ENCODE measurements around the gene NLRP3. TPM values are rescaled to one million over a fixed set of nuclear protein-coding genes. Genes with fewer than 3 reads are reported as not detected.

Gene NLRP3
- total RNA-seq, 1 experiment from 2014 or later = not detected

DNA sequence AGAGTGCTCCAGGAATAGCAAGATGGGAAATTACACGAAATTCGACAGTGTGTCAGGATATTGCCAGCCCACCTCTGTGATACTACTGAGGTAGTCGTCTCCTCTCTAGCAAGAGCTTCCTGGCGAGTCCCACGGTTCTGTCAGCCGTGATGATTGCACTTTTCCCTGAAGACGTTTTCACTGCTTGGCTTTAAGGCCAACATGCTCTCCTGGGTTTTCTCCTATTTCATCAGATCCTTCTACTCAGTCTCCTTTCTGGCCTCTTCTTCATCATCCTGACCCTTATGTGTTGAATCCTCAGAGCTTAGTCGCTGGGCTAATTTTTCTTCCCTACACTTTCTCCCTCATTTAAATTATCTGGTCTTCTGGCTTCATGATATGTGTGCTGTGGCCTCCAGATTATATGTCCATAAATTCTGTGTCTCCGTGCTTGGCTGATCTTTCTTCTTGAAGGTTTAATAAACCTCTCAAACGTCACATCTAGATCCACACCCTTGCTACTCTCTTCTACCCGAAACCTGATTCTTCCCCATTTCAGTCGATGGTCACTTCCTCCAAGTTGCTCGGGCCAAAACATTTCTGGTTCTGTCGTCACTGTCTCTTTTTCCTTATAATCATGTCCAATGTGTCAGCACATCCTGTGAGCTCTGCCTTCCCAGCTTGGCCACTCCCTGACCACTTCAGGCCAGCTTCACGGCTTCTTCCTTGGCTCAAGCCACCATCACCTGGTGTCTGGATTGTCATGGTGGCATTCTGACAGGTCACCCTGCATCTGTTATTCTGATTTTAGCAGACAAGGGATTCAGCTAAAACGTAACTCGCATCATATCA is 29.8 kb downstream of the NLRP3 start:
- Histone ChIP-seq H3F3A (ENCODE audit: insufficient read depth, low read depth) (no peaks in the 10 kb centered on the region), H3K27me3 (ENCODE audit: insufficient read depth, low read depth) (peaks cover 31% of the 10 kb centered on the region), H3K9me3 (ENCODE audit: insufficient read depth, low read depth) (no peaks in the 10 kb centered on the region), H3K36me3 (ENCODE audit: low read depth) (no peaks in the 10 kb centered on the region), H3K79me2 (ENCODE audit: low read depth) (no peaks in the 10 kb centered on the region), H3K4me3 (no peak overlapping the region), H2AFZ (no peak overlapping the region), H3K9me2 (ENCODE audit: insufficient read depth) (no peaks in the 10 kb centered on the region), H3K4me1 (replicated peaks; ENCODE audit: insufficient read depth) (no peaks in the 10 kb centered on the region), H3K27ac (no peak overlapping the region), H3K4me2 (no peak overlapping the region), H4K20me1 (ENCODE audit: insufficient read depth) (no peaks in the 10 kb centered on the region)
- intact Hi-C loops (cut with micrococcal nuclease; ENCODE audit: unreplicated experiment) = no loop called here
- TF ChIP-seq, protein P1, sequence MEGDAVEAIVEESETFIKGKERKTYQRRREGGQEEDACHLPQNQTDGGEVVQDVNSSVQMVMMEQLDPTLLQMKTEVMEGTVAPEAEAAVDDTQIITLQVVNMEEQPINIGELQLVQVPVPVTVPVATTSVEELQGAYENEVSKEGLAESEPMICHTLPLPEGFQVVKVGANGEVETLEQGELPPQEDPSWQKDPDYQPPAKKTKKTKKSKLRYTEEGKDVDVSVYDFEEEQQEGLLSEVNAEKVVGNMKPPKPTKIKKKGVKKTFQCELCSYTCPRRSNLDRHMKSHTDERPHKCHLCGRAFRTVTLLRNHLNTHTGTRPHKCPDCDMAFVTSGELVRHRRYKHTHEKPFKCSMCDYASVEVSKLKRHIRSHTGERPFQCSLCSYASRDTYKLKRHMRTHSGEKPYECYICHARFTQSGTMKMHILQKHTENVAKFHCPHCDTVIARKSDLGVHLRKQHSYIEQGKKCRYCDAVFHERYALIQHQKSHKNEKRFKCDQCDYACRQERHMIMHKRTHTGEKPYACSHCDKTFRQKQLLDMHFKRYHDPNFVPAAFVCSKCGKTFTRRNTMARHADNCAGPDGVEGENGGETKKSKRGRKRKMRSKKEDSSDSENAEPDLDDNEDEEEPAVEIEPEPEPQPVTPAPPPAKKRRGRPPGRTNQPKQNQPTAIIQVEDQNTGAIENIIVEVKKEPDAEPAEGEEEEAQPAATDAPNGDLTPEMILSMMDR (conservative IDR thresholded peaks at IDR 0.05) = no peak
- no peak for TF ChIP-seq EZH2 (IDR thresholded peaks at IDR 0.05; ENCODE audit: low read depth)
- POLR2A ChIA-PET (ENCODE audit: unreplicated experiment) = no interaction called here
- DNase-seq = no peak
- CTCF ChIA-PET = no interaction called here
- no TSS peak for BruUV-seq (replicated peaks)

DNA sequence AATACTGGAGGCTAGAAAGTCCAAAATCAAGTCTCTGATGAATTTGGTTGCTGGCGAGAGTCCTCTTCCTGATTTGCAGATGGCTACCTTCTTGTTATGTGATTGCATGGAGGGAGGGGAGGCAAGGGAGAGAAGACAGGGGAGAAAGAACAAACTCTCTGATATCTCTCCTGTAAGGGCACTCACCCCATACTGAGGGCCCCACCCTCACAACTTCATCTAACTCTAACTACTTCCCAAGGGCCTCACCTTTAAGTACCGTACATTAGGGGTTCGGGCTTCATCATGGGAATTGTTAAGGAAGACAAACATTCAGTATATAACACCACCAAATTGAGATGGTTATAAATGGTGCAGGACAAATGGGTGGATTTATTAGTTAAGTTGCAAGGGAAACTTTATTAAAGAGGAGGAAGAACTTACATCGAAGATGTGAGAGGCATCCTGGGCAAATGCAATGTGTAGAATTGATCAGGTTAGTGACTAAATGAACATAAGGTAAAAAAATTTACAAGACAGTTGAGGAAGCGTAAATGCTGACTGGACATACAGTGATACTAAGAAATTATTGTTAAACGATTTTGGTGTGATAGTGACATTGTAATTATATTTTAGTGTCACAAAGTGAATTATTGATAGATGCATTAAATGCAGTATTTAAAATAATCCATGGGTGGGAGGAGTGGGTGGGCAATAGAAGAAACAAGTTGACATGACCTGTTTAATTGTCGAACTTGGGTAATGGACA is 31.4 kb downstream of the NLRP3 start:
- peaks cover 37% of the 10 kb centered on the region for H3K27me3 ChIP-seq (ENCODE audit: insufficient read depth, low read depth)
- H3K4me3 ChIP-seq = peak overlapping the region; percentile 54; the same call in 1 of the 2 replicates
- H3K9me2 ChIP-seq (ENCODE audit: insufficient read depth) = no peaks in the 10 kb centered on the region
- H3K4me2 ChIP-seq = peak overlapping the region; percentile 62
- H3K27ac ChIP-seq = no peak overlapping the region
- TF ChIP-seq, protein P1 (conservative IDR thresholded peaks at IDR 0.05) = no peak
- TF ChIP-seq EZH2 (IDR thresholded peaks at IDR 0.05; ENCODE audit: low read depth) = no peak
- H4K20me1 ChIP-seq (ENCODE audit: insufficient read depth) = no peaks in the 10 kb centered on the region
- no peaks in the 10 kb centered on the region for H3K79me2 ChIP-seq (ENCODE audit: low read depth)
- CTCF ChIA-PET = no interaction called here
- no peaks in the 10 kb centered on the region for H3K4me1 ChIP-seq (replicated peaks; ENCODE audit: insufficient read depth)
- no peaks in the 10 kb centered on the region for H3F3A ChIP-seq (ENCODE audit: insufficient read depth, low read depth)
- H2AFZ ChIP-seq = peak overlapping the region; percentile 66; the same call in 1 of the 2 replicates
- POLR2A ChIA-PET (ENCODE audit: unreplicated experiment) = no interaction called here
- no TSS peak for BruUV-seq (replicated peaks)
- no peak for DNase-seq
- no peaks in the 10 kb centered on the region for H3K36me3 ChIP-seq (ENCODE audit: low read depth)
- intact Hi-C loops (cut with micrococcal nuclease; ENCODE audit: unreplicated experiment) = no loop called here
- no peaks in the 10 kb centered on the region for H3K9me3 ChIP-seq (ENCODE audit: insufficient read depth, low read depth)

DNA sequence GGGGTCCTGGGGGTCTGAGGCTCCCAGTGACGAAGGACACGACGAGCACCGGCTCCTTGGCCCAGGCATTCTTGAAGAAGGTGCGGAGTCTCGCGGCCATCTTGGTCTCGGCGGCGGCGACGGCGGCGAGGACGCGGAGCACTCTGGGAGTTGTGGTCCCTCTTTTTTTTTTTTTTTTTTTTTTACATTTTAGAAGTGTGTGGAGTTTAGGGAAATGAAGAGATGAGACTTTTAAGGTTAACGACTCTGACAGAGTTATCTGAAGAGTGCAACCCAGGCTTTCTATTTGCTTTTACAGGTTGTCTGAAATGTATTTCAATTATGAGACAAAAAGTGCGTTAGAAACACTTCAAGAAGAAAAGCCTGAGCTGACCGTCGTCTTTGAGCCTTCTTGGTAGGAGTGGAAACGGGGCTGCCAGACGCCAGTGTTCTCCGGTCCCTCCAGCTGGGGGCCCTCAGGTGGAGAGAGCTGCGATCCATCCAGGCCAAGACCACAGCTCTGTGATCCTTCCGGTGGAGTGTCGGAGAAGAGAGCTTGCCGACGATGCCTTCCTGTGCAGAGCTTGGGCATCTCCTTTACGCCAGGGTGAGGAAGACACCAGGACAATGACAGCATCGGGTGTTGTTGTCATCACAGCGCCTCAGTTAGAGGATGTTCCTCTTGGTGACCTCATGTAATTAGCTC is 32.3 kb downstream of the NLRP3 start:
- intact Hi-C loops (cut with micrococcal nuclease; ENCODE audit: unreplicated experiment) = loop anchor here (2.0 kb wide), 1 partner anchor 57 kb away; no protein-coding TSS in a partner anchor
- no TSS peak for BruUV-seq (replicated peaks)

More for the DNA sequence above, 32.3 kb downstream of the NLRP3 start:
- Histone ChIP-seq H3K4me2 (peak overlapping the region; percentile 62), H3K9me2 (ENCODE audit: insufficient read depth) (no peaks in the 10 kb centered on the region), H3K27me3 (ENCODE audit: insufficient read depth, low read depth) (peaks cover 40% of the 10 kb centered on the region), H3K4me3 (peak overlapping the region; percentile 54; the same call in 1 of the 2 replicates), H3K4me1 (replicated peaks; ENCODE audit: insufficient read depth) (no peaks in the 10 kb centered on the region), H4K20me1 (ENCODE audit: insufficient read depth) (no peaks in the 10 kb centered on the region), H3K36me3 (ENCODE audit: low read depth) (no peaks in the 10 kb centered on the region), H3F3A (ENCODE audit: insufficient read depth, low read depth) (no peaks in the 10 kb centered on the region), H3K9me3 (ENCODE audit: insufficient read depth, low read depth) (no peaks in the 10 kb centered on the region), H2AFZ (peak overlapping the region; percentile 66; the same call in 1 of the 2 replicates), H3K79me2 (ENCODE audit: low read depth) (no peaks in the 10 kb centered on the region), H3K27ac (no peak overlapping the region)
- POLR2A ChIA-PET (ENCODE audit: unreplicated experiment) = no interaction called here
- TF ChIP-seq, protein P1 (conservative IDR thresholded peaks at IDR 0.05) = no peak
- TF ChIP-seq EZH2 (IDR thresholded peaks at IDR 0.05; ENCODE audit: low read depth) = no peak
- CTCF ChIA-PET = no interaction called here
- peak in 1 of 2 experiments; percentile 47 for DNase-seq
